Measurements from ENCODE around the gene CR1L. TPM values are rescaled to one million over a fixed set of nuclear protein-coding genes. Genes with fewer than 3 reads are reported as not detected.
A peak's percentile ranks its signal among the peaks of the same experiment; 100 is the strongest.
"Not testable (repeated sequence)": the region's sequence is repeated elsewhere in the genome, so short reads cannot be mapped to it uniquely, and the experiment has no call there.

Gene CR1L
- not detected in 2 replicates for total RNA-seq (2014; rRNA removed; shearing (Covaris generic))

DNA sequence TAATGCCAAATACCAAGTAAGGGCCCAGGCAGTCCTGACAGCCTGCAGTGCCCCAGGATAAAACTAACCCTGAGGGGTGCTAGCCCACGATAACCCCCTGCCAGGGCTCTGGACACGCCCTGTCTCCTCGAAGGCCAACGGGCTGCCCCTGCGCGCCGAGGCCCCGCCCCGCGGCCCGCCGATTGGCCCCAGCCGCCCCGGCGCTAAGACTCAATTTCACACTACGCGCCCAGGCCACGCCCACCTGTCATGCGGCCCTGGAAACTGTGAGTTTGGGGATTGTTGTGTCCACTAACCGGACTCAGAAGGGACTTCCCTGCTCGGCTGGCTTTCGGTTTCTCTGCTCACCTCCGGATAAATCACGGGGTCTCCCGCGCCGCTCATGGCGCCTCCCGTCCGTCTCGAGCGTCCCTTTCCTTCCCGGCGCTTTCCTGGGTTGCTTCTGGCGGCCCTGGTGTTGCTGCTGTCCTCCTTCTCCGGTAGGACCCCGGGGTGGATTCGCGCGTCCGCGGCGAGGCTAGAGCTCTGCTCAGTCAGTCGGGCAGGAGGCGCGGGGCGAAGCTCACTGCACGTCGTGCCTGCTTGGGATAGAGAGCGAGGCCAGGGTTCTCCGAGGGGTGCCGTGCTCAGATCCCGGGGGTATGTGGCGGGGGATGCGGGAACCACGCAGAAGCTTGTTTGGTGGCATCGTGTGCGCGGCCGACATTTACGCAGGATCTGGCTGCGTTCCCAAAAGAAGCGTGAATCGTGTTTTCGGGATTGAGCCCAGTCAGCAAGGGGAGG lies at the start of gene CR1L:
Gene CR1L, plus strand, starts transcription at position 282 of the 783 bp plus-strand sequence. Its CDS starts 101 bp downstream, at position 383.
- DNase-seq (ENCODE audit: low spot score): no peak

DNA sequence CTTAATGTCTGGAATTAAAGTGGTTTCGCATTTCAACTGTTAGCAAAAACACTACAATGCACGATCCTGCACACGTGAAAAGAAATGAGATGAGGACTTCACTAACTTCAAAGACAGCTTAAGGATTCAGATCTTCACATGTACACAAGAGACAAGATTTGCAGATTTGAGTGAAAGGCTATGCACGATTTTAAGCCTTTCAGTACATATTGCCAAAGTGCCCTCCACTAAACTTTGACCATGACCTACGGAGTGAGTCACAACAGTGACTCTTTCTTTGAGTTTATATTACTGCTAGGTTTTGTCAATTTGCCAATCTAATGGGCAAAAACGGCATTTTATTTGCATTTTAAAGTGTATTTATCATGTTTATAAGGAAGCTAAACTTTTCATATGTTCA lies 41.2 kb upstream of the CR1L start:
- no peak for DNase-seq (ENCODE audit: low spot score)

DNA sequence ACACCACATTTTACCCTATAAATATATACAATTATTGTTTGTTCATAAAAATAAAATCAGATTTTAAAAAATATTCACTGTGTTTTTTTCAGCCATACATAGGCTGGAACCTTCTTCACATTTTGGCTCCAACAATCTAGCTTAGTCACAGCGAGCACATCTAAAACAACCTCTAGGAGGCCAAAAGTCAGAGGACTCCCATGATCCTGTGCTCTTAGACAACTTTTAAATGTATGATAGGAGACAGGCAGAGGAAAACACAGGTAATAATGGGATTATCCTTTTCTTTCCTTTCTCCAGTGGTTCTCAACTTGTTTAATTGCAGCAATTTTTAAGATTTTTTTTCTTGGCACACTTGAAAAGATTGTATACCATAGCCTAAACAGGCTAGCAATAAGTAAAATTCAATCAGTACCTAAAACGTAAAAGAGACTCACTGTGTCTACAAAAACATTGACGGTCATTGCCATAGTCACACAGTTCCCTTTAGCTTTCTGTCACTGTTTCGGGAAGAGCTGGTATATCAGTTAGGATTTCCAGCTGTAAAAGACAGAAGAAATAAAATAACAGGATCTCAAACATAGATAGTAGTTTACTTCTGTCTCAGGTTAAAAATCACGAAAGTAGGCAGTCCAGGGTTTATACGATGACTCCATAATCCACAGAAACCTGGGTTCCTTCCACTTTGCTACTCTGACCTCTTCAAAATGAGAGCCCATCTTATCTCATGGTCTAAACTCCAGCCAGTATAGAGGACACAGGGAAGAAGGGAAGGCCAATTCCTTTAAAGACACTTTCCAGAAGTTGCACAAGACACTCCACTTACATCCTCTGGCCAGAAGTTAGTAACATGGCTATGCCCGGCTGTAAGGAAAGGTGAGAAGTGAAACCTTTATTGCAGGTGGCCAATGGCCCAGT lies 39.2 kb upstream of the CR1L start:
- peak; percentile 2 for DNase-seq (ENCODE audit: low spot score)

DNA sequence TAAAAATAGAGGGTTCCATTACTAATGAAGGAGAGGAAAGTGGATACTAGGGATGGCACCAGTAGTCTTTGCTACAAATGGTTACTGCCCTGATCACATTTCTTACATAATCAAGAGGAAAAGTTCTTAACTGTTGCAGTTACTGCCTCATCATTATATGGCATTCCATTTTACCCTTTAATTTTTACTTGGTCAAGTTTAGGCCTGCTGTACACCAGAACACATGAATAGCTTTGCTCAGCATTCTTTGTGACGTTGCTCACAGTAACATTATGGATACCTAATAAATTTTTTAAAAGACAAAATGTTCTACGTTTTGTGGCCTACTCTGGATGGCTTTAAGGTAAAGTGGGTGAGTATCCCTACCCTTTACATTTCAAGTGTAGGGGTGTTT lies 38.6 kb upstream of the CR1L start:
- DNase-seq (ENCODE audit: low spot score): no peak

DNA sequence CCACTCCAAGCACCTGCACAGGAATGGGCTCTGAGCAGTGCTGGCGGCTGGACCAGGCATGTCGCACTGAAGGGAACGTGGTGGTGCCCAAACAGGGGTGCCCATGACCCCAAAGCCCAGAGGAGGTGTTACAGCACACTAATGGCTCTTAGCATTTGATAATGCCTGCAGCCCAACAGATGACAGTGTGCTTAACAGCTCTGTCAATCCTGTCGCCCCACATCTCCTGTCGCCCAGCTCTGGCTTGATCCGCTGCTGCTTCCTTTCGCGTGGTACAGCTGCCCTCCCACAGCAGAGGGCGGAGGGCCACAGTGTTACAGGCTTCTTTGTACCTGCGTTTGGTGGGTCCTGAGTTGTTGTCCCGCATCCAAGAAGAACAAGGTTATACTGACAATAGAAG lies 32.2 kb upstream of the CR1L start:
- DNase-seq (ENCODE audit: low spot score): no peak

DNA sequence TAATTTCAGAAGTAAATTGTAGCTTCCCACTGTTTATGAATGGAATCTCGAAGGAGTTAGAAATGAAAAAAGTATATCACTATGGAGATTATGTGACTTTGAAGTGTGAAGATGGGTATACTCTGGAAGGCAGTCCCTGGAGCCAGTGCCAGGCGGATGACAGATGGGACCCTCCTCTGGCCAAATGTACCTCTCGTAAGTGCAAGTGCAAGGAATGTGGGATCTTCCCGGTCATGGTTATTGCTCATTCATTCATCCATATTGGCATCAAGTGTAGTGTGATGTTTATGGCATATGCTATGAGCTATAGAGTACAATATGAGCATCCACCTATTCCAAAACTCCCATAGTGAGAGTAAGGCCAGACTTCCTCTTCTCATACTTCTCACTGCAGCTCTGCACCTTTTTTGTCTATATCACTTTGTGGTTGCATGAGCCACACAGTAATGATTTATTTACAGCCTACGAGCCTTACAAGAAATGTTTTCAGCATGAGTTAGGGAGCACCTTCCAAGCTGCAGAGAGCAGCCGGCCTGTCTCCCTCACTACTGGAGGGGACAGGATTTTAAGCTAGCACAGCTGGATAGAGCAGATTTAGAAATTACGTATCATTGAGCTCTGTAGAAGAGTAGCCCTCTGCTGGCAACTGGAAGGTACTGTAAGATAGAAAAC lies 24.9 kb upstream of the CR1L start:
- peak; percentile 56 for DNase-seq (ENCODE audit: low spot score)

DNA sequence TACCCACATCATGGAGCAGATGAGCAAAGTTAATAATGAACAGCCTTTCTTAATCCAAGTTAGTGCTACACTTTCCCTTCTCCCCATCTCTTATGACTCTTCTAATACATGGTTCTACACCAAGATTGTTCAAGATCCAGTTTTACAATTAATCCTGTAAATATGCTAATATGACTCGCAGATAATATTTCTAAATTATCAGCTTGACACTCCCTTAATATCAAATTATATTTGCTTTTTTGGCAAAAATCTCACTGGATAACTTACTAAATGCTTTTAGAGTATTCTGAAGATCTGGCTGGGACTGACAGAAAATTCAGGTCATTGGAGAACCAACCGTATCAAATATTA lies 24.4 kb upstream of the CR1L start:
- no peak for DNase-seq (ENCODE audit: low spot score)

DNA sequence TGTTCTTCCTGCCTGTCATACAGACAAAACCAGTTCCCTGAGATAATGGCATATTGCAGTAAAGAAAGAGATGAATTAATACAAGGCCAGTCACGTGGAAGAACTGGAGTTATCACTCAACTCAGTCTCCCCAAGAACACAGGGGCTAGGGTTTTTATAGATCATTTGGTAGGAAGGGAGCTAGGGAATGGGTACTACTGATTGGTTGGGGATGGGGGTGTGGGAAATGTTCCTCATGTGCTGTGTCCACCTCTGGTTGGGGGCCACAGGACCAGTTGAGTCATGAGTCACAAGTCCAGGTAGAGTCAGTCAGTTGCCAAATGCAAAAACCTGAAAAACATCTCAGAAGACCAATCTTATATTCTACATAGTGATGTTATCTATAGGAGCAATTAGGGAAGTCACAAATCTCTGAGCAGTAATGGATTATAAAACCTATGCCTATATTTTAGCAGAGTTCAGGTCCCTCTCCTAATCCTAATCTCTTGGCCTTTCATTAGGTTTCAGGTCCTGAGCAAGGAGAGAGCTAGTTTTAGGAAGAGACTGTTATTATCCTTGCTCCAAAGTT lies 19.3 kb upstream of the CR1L start:
- not testable (repeated sequence) for DNase-seq (ENCODE audit: low spot score)

DNA sequence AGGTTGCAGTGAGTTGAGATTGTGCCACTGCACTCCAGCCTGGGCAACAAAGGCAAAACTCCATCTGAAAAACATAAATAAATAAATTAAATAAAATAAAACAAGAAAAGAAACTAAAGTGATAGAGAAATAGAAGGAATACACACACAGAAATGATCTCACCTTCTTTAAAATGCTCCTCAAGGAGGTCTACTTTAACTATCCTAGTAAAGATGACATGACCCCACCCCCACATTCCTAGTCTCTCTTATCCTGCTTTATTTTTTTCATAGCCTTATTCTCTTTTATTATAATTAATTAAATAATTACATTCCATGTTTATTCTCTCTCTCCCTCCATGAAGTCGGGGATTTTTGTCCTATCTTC lies 18.0 kb upstream of the CR1L start:
- DNase-seq (ENCODE audit: low spot score): no peak

DNA sequence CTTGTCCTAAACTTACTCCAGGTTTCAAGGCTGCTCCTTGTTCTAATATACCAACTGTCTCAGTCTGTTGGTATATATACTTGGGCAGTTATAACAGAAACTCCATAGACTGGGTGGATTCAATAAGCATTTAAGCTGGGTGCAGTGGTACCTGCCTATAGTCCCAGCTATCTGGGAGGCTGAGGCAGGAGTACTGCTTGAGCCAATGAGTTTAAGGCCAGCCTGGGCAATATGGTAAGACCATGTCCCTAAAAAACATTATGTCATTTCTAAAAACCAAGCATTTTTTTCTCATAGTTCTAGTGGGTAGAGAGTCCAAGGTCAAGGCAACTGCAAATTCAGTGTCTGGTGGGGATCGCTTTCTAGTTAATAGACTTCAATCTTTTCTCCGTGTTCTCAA lies 17.4 kb upstream of the CR1L start:
- DNase-seq (ENCODE audit: low spot score): no peak

DNA sequence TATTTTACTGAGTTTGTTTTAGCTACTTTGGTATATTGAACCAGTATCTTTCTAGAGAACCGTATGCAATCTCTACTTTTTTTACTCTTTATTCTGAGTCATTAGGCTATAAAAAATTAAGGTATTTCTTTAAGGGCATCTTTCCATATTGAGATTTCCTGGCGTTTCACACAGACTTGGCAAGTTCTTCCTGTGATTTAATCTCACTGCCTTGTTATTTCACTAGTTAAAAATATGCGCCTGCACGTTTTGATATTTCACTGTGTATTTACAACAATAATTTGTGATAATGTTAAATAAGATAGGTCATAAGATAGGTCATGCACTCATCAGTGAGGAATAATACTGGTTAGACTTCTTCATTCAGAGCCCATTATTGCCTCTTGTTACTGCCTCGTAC lies 16.2 kb upstream of the CR1L start:
- DNase-seq (ENCODE audit: low spot score): no peak

DNA sequence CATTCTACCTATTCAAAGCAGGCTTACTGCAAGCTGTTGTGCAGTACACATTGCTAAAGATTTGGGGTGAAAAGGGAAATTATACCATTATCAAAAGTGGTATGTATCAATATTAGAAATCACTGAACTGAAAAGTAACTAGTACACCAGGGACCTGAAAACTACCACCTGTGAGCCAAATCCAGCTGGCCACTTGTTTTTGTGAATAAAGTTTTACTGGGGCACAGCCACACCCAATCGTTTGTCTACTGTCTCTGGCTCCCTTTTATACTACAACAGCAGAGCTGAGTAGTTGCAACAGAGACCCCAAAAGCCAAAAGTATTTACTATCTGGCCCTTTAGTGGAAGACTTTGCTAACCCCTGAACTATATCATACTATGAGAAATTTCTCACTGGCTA lies 13.8 kb upstream of the CR1L start:
- no peak for DNase-seq (ENCODE audit: low spot score)

DNA sequence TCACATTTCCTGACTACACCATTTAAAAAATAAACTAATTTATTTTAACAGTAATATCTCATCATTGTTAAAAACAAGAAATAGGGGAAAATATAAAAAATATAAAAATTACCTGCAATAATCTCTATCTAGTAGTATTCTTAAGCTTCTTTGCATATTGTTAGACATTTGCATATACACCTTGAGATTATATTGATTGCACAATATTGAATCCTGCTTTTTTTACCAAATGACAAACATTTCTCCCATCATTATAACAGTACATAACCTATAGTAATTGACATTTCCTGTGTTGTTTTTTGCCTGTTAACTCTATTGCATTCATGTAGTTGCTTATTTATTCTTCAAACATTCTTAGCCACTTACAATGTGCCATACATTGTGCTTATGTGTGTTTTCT lies 11.7 kb upstream of the CR1L start:
- DNase-seq (ENCODE audit: low spot score): no peak

DNA sequence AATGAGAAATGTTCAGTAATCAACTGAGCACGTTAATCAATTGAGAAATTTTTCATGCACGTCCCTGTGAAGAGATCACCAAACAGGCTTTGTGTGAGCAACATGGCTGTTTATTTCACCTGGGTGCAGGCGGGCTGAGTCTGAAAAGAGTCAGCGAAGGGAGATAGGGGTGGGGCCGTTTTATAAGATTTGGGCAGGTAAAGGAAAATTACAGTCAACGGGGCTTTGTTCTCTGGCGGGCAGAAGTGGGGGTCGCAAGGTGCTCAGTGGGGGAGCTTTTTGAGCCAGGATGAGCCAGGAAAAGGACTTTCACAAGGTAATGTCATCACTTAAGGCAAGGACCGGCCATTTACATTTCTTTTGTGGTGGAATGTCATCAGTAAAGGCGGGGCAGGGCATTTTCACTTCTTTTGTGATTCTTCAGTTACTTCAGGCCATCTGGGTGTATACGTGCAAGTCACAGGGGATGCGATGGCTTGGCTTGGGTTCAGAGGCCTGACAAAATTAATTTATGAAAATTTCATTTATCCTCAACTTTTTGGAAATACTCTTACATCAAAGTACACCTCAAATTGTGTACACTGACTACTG lies 11.1 kb upstream of the CR1L start:
- not testable (repeated sequence) for DNase-seq (ENCODE audit: low spot score)

DNA sequence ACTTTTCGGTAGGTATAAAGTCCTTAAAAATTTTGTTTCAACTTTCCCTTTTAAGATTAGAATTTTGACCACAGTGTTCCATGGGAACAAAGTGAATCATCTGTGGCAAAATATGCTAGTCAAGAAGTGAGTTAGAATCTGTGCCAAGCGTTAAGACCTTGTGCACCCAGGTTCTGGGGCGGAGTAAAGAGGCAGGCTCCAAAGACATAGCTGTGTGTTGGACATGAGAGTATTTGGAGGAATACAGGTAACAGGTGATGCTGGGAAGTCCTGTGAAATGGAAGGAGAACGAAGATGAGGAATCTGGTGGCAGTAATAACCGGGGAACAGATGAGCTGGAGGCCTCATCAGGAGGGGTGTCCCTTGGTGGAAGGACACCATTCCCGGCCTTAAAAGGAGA lies 10.6 kb upstream of the CR1L start:
- not testable (repeated sequence) for DNase-seq (ENCODE audit: low spot score)

DNA sequence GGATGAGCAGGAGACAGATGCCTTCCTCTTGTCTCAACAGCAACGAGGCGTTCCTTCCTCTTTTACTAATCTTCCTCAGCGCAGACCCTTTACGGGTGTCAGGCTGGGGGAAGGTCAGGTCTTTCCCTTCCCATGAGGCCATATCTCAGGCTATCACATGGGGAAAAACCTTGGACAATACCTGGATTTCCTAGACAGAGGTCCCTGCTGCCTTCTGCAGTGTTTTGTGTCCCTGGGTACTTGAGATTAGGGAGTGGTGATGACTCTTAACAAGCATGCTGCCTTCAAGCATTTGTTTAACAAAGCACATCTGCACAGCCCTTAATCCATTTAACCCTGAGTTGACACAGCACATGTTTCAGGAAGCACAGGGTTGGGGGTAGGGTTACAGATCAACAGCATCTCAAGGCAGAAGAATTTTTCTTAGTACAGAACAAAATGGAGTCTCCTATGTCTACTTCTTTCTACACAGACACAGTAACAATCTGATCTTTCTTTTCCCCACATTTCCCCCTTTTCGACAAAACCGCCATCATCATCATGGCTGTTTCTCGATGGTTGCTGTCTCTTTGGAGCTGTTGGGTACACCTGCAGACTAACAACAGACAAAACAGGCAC lies 9.3 kb upstream of the CR1L start:
- DNase-seq (ENCODE audit: low spot score): not testable (repeated sequence)

DNA sequence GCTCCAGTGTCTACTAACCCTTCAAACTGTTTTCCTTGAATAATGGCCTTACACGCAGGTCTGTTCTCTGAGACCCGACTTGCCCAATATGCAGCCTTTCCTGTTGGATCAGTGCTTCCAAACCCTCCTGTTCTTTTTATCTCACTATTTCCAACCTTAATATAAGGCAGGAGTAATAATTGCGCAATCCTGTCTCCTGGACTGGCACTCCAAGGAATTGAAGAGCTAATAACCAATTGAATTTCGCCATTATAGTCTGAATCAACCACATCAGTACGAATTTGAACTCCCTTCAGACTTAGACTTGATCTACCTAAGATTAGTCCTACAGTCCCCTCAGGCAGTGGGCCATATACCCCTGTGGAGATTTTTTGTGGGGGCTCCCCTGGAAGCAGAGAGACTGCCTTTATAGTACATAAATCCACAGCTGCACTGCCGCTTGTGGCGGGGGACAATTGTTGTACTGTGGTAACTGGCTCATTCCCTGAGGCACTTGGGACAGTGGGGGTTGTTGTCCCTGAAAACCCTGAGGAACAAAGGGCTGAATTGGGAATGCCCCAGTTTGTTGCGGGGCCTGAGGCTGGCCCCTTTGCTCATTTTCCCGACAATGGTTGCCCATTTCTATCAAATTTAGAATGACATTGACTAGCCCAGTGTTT lies 6.3 kb upstream of the CR1L start:
- DNase-seq (ENCODE audit: low spot score): not testable (repeated sequence)

DNA sequence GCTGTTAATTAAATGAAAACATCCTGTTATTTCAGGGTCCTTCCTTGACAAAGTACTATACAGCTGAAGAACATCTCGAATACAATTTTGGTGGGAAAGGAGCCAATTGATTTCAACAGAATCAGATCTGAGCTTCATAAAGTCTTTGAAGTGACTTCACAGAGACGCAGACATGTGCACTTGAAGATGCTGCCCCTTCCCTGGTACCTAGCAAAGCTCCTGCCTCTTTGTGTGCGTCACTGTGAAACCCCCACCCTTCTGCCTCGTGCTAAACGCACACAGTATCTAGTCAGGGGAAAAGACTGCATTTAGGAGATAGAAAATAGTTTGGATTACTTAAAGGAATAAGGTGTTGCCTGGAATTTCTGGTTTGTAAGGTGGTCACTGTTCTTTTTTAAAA lies 5.6 kb upstream of the CR1L start:
- DNase-seq (ENCODE audit: low spot score): not testable (repeated sequence)

DNA sequence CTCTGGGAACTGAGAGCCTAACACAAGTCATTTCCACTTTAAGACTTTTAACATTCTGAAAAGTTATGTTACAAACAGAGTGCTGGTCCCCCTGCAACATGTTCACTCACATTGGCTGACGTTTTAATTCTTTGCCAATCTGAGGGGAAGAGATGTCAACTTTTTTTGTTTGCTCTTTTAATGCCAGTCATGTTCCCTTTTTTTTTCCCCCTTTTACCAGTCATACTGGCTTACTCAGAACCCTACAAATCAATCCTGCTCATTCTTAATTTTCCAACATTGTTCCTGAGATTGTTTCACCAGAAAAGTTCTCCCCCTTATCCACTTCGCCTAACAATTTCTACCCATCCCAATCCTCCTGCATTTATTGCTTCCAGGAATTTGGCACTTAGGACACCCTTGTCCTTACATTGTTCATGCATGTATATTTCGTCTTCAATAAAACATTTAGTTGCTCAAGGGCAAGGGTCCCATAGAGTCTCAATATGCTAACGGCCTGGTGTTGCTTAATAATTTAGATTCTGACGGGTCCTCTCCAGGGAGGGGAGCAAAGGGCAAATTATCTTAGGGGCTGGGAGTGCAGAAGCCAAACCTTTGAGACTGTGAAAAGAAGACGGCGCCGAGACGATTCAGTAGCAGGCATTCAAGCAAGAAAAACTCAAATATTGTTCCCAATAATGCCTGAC lies 624 bp upstream of the CR1L start:
- no peak for DNase-seq (ENCODE audit: low spot score)

DNA sequence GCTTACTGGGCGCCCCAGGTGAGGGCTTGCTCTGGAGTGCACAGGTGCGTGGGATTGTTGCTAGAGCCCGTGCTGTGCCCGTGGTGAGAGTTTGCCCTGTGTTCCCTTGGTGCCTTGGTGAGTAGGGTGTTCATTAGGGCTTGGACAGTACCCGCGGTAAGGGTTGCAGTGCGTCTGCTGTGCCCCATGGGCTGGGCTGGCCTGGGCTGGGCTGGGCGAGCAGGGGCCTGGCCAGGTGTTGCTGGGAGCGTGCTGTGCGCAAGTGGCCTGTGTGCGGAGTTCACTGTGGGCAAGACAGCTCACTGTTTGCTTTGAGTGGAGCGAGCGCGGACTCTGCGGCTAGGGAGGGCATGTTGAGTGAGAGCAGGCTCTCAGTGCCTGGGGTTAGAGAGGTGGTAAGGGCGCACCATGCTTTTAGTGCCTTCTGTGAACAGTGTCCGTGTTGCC lies 725 bp downstream of the CR1L start:
- no peak for DNase-seq (ENCODE audit: low spot score)

Measured in HT-29 (cell line).